DLD1 (cell line): Measurements from ENCODE around the gene SLC25A41.

Source experiments
- in situ Hi-C: cut with HindIII; loops from 2 replicates; pipeline ENCODE4 v1.10.0; 2017; ENCODE audit warnings: low sequenced_read_pairs

Gene SLC25A41

GRCh38 chr19:6460099-6460884 is 26.7 kb upstream of the SLC25A41 start:
- in situ Hi-C loops: no loop called here

- in situ Hi-C loops: no loop called here
These were observed 25.9 kb upstream of the SLC25A41 start, which contains the start of gene SLC25A23 for GRCh38 chr19:6459262-6460098. Gene SLC25A23 (minus strand): TSS chr19:6459792. CDS start chr19:6459628, 164 bp downstream.

DNA sequence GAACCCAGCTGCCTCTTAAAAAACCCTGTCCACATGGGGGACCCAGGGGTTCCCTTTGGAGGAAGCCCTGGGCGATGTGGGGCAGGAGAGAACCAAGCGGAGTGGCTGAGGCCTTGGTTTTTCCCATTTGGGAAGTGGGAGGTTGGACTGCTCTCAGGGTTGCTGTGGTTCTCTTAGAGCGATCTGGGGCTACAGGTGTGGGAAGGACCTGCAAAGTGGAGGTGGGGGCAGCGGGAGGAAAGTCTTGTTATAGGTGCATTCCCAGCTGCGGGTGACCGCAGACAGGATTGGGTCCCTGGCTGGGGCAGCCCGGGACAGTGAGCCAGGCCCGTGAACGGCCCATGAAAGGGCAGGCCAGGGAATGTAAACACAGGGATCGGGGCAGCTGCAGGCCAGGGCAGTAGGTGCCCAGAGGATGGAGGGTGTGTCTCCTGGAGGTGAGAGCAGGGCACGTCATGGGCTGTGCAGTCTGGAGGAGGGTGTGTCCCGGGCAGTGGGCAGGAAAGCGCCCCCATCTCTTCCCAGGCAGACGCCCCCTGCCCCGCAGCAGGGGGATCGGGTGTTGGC is 25.2 kb upstream of the SLC25A41 start:
- in situ Hi-C loops: no loop called here

DNA sequence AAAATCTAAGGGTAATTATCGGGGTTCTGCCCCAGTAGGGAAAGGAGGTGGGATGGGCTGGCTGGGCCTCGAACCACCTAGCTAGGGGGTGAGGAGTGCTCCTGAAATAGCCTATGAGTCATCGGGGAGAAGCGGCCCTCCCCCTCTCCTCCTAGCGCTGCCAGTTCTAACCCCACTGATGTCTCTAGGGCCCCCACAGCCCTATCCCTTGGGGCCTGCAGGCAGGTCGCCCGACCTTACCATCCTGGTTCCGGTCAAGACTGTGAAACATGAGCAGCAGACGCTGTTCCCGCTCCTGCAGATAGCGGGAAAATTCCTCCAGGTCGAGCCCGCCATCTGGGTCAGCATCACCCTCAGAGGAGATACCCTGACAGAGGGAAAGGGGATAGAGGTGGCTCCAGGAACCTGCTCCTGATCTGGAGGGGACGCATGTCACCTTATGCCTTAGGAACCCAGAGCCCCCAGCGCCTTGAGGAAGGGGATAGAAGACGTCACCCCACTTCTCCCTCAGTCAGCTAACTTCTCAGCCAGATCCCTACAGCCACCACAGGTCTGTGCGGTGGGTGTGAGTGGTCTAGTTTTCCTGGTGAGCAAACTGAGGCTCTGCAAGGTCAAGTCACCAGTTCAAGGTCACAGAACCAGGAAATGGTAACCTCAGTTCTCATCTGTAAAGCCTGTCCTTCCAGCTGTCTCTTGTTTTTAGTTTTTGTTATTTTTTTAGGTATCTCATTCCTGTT is 24.6 kb upstream of the SLC25A41 start:
- in situ Hi-C loops: no loop called here

DNA sequence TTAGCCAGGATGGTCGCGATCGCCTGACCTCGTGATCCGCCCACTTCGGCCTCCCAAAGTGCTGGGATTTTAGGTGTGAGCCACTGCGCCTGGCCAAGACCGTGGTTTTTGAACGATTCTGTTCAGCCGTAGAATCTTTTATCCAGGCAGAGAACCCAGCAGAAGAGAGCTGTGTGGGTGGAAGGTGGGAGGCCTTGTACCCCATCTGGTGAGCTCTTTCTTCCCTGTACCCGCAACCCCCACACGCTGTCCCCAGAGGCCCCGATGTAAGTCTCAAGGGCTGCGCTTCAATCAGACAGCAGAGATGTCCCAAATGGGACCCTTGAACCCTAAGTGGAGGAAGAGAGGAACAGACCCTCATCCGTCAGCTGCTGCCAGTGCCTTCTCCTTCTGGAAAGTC is 22.4 kb upstream of the SLC25A41 start:
- in situ Hi-C loops: no loop called here

DNA sequence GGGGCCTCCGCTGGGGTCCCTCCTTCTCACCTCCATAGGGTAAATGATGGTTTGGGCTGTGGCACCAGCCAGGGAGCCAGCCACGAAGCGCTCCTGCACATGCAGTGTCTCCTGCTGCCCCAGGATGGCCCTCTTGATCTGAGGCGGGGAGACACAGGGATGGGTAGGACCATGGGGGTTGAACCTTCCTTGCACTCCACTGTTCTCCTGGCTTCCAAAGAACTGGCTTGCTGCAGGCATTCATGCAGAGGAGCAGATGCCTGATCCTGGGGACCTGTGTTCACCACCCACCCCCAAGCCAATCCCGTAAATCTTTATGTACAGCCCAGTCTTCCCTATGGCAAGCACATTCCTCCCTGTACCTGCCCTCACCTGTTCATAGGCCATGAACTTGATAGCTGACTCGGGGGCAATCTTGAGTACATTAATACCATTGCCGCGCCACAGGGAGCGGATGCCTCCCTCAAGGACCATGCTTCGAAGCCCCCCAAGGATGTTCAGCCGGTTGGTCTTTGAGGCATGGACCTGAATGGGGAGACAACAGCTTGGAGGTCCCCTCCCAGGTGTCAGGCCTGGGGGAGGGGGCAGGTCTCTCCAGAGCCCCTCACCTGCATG is 20.5 kb upstream of the SLC25A41 start:
- in situ Hi-C loops: no loop called here

- in situ Hi-C loops: no loop called here
These were observed 19.3 kb upstream of the SLC25A41 start for GRCh38 chr19:6452899-6453298.

DNA sequence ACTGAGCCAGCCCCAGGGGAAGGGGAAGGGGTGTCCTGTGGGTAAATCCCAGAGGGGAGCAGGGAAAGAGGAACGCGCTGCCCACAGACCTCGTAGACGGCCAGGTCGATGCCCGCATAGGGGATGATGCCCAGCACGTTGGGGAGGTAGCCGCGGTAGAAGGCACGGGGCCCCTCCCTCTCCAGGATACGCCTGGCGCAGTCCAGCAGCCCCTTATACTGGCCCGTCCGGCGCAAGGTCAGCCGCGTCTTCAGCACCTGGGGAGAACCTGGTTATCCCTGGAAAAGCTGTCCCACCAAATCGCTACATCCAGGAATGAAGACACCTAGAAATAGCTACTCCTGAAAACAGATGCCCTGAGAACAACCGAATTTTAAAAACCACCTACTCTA is 18.7 kb upstream of the SLC25A41 start:
- in situ Hi-C loops: no loop called here

DNA sequence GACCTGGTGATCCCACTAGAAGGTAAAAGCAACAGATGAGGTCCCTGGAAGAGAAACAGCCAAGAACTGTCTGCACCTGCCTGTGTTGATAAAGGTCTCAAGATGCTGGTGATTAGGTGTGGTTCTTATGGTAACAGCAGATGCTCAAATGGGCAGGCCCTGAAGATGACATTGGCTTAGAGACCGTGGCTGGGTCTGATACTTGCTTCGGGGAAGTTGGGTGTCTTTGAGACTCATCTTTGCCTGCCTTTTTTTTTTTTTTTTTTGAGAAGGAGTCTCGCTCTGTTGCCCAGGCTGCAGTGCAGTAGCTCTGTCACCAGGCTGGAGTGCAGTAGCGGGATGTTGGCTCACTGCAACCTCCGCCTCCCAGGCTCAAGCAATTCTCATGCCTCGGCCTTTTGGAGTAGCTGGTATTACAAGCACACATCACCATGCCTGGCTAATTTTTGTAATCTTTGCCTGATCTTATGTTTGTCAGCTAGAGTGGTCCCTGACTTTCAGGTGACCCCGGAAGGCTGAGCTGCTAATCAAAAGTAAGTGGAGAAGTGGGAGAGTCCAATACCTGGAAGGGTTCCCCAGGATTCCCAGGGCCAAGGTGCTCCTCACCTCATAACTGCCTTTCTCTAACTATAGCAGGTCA is 18.1 kb upstream of the SLC25A41 start:
- in situ Hi-C loops: no loop called here

DNA sequence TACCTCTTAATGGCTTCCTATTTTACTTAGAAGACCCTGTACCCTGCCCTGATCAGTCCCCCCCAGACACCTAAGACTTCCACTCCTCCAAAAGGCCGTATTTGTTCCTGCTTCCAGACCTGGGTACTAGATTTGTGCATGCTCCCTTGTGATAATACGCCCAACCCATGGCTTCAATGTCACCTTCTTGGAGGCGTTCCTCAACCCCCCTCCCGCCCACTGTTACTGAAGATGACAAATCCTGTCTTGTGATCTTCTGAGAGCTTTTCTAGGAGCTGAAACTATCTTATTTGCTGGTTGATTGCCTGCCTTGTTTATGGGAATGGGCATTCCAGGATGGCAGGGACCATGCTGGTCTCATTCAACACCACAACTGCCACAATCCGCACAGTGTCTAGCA is 16.6 kb upstream of the SLC25A41 start:
- in situ Hi-C loops: no loop called here

GRCh38 chr19:6448045-6448444 is 14.5 kb upstream of the SLC25A41 start:
- in situ Hi-C loops: no loop called here

- in situ Hi-C loops: no loop called here
These were observed 12.9 kb upstream of the SLC25A41 start for GRCh38 chr19:6446452-6446851.

DNA sequence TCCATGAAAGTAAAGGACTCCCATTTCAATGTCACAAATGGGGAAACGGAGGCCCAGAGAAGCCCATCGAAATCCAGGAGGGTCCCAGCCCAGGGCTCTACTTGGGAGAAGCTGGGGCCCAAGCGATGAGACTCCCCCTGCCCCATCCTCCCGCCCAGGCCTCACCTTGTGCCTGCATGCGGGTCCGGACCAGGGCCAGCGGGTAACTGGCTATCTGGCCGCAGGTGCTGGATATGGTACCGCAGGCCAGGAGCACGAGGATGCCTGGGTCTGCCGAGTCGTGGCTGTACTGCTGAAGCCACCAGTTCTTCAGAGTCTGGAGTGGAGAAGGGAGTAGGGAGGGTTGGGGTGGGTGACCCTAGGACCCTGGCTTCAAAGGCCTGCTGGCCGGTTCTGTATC is 10.4 kb upstream of the SLC25A41 start:
- in situ Hi-C loops: no loop called here

DNA sequence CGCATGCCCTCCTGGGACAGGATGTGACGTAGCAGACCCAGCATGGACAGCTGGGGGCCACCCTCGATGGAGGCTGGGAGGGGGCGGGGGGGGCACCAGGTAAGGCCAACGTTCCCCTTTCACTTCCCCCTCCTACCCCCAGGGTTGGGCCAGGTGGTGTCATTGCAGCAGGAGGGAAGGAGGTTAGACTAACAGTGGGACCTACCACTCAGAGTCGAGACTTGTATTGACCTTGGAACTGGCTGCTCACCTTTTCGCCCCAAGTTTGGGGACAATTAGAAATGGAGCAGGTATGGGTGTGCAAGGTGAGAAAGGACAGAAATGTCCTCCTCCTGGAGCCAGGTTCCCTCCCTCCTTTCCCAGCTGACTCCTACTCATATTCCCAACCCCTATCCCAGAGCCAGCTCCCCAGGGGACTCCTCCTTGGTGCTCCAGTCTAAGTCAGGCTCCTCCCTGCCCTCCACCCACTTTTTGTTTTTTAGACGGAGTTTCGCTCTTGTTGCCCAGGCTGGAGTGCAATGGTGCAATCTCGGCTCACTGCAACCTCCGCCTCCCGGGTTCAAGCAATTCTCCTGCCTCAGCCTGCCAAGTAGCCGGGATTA is 8.6 kb upstream of the SLC25A41 start:
- in situ Hi-C loops: no loop called here

DNA sequence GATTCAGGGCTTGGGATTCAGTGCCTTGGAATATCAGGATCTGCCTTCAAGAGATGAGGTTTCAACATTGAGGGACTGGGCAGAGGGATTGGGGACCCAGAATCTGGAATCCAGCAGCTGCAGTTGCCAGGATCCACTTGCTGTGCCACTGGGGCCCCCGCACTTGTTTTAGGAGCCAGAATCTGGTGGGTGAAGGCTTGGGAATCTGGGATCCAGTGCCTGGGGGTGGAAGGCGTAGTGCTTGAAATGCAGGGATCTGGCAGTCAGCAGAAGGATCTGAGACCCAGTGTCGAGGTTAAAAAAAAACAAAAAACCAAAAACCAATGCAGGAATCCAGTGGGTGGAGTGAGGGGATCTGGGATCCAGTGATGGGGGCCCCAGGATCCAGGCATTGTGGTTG is 7.3 kb upstream of the SLC25A41 start:
- in situ Hi-C loops: no loop called here

GRCh38 chr19:6439743-6440142 is 6.2 kb upstream of the SLC25A41 start:
- in situ Hi-C loops: no loop called here

DNA sequence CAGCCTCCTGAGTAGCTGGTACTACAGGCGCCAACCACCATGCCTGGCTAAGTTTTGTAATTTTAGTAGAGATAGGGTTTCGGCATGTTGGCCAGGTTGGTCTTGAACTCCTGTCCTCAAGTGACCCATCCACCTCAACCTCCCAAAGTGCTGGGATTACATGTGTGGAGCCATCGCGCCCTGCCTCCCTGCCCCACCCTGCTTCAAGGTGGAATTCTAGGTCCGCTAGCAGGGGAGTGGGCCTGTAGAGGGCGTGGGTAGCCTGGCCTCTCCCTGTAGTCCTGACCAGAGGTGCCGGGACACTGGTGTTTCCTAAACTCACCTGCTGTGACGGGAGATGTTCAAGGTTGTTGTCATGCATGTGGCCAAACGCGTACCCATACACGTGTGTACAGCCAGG is 398 bp downstream of the SLC25A41 start:
- in situ Hi-C loops: no loop called here

DNA sequence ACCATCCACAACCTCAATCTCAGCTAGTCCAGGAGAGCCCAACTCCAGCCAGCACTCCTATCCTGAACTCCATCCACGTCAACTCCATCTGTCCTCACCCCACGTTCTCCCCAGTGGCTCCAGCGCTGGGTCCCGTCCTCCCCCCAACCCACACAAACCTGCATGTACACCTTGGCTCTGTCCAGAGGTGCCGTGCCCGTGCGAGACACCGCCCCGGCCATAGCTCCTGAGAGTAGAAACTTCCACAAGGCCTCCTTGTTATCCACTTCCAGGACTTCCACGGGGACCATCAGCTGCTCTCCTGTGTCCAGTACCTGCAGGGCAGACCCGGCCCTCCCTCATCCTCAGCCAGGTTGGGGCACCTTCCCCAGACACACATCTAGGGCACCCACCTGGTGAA is 1.7 kb downstream of the SLC25A41 start:
- in situ Hi-C loops: no loop called here

- in situ Hi-C loops: no loop called here
These were observed 3.9 kb downstream of the SLC25A41 start for GRCh38 chr19:6429419-6430221.
